Vagina (tissue), 2 donors: ENCODE results near the gene LRMDA. TPM values are rescaled to one million over a fixed set of nuclear protein-coding genes. Genes with fewer than 3 reads are reported as not detected.

Experiments
- DNase-seq, 2 donors: peaks; one replicate each; pipeline ENCODE4 v3.0.0-alpha.2; 2017; ENCODE audit errors: extremely low spot score in 2 of 2
- H3K27ac ChIP-seq: fragments of 200-600 bp; sonication (generic); one replicate; pipeline ENCODE4 v1.5.1; 2019
- H3K27me3 ChIP-seq: fragments of 200-600 bp; sonication (generic); one replicate; pipeline ENCODE4 v1.5.1; 2019
- H3K36me3 ChIP-seq, 2 donors: fragments of 200-600 bp; sonication (generic); one replicate each; pipeline ENCODE4 v1.5.1; 2017 to 2019
- H3K4me1 ChIP-seq: fragments of 200-600 bp; sonication (generic); one replicate; pipeline ENCODE4 v1.5.1; 2019
- H3K4me3 ChIP-seq, 2 donors: fragments of 200-600 bp; sonication (generic); 1 replicate in 1 of 2; 2 replicates in 1 of 2; pipeline ENCODE4 v1.5.1; 2016 to 2019
- H3K9me3 ChIP-seq: fragments of 200-600 bp; sonication (generic); one replicate; pipeline ENCODE4 v1.5.1; 2019
- CTCF ChIP-seq, 3 experiments: fragments of 450-650 bp in 2 of 3; fragments of 200-600 bp in 1 of 3; sonication (generic) in 1 of 3; IDR thresholded peaks; one replicate each; pipeline ENCODE4 v1.5.1; 2017 to 2019; ENCODE audit warnings: antibody characterized with exemption in 3 of 3, mild to moderate bottlenecking in 2 of 3, moderate library complexity in 2 of 3
- POLR2A ChIP-seq, 2 donors: fragments of 450-650 bp; IDR thresholded peaks; one replicate each; pipeline ENCODE4 v1.6.1; 2017; ENCODE audit warnings: antibody characterized with exemption in 2 of 2, mild to moderate bottlenecking in 2 of 2, moderate library complexity in 2 of 2
- POLR2AphosphoS5 ChIP-seq, 2 donors: sonication (generic); formaldehyde crosslinking; IDR thresholded peaks; one replicate each; pipeline ENCODE4 v1.9.0; 2017; ENCODE audit warnings: antibody characterized with exemption in 2 of 2, mild to moderate bottlenecking in 2 of 2, low read depth in 1 of 2; ENCODE audit not compliant: insufficient read depth in 1 of 2
- intact Hi-C: fragments of 100-400 bp; cut with DNase I; formaldehyde crosslinking; loops from one replicate; pipeline ENCODE4 v1.15.1; 2023
- total RNA-seq: library from RNA; depleted of rRNA; stranded (reverse); fragments of >200 nt; gene quantifications from one replicate; pipeline ENCODE4 v1.2.3, GENCODE V29; 2016

The LRMDA gene
- total RNA-seq, 1 donor from 2014 or later, result 22.6 TPM

GRCh38 chr10:76007667-76008181 lies 576.3 kb downstream of the LRMDA start:
- Histone ChIP-seq H3K27ac (no peak overlapping the region), H3K36me3 (no peaks in the 10 kb centered on the region)

GRCh38 chr10:76009531-76009930 lies 578.1 kb downstream of the LRMDA start:
- no peak for TF ChIP-seq POLR2AphosphoS5 (IDR thresholded peaks at IDR 0.05; ENCODE audit: insufficient read depth in 1 of 2, low read depth in 1 of 2)
- no peak for TF ChIP-seq CTCF (IDR thresholded peaks at IDR 0.05)
- TF ChIP-seq POLR2A (IDR thresholded peaks at IDR 0.05), result no peak
- Histone ChIP-seq H3K27ac (no peak overlapping the region), H3K9me3 (no peaks in the 10 kb centered on the region), H3K4me3 (no peak overlapping the region), H3K4me1 (no peaks in the 10 kb centered on the region), H3K36me3 (no peaks in the 10 kb centered on the region), H3K27me3 (no peaks in the 10 kb centered on the region)
- intact Hi-C loops, result no loop called here
- no peak for DNase-seq

More at GRCh38 chr10:76007667-76008181, 576.3 kb downstream of the LRMDA start:
- Histone ChIP-seq H3K9me3 (no peaks in the 10 kb centered on the region), H3K4me3 (no peak overlapping the region), H3K27me3 (no peaks in the 10 kb centered on the region), H3K4me1 (no peaks in the 10 kb centered on the region)
- intact Hi-C loops, result no loop called here
- no peak for DNase-seq
- TF ChIP-seq CTCF (IDR thresholded peaks at IDR 0.05), result no peak

- Histone ChIP-seq H3K4me1 (no peaks in the 10 kb centered on the region), H3K36me3 (no peaks in the 10 kb centered on the region), H3K4me3 (no peak overlapping the region), H3K27ac (no peak overlapping the region), H3K27me3 (no peaks in the 10 kb centered on the region), H3K9me3 (no peaks in the 10 kb centered on the region)
- intact Hi-C loops, result no loop called here
- no peak for DNase-seq
- no peak for TF ChIP-seq POLR2AphosphoS5 (IDR thresholded peaks at IDR 0.05; ENCODE audit: insufficient read depth in 1 of 2, low read depth in 1 of 2)
- TF ChIP-seq POLR2A (IDR thresholded peaks at IDR 0.05), result no peak
- TF ChIP-seq CTCF (IDR thresholded peaks at IDR 0.05), result no peak
Observed at GRCh38 chr10:76010703-76011102, 579.3 kb downstream of the LRMDA start.

- Histone ChIP-seq H3K36me3 (no peaks in the 10 kb centered on the region), H3K27ac (no peak overlapping the region), H3K27me3 (no peaks in the 10 kb centered on the region), H3K4me1 (no peaks in the 10 kb centered on the region), H3K9me3 (no peaks in the 10 kb centered on the region), H3K4me3 (no peak overlapping the region)
- intact Hi-C loops, result no loop called here
- no peak for DNase-seq
- no peak for TF ChIP-seq POLR2A (IDR thresholded peaks at IDR 0.05)
Observed at GRCh38 chr10:76012716-76013327, 581.4 kb downstream of the LRMDA start.

GRCh38 chr10:76015245-76015644 lies 583.8 kb downstream of the LRMDA start:
- no peaks in the 10 kb centered on the region for H3K4me1 ChIP-seq
- no peak for TF ChIP-seq POLR2AphosphoS5 (IDR thresholded peaks at IDR 0.05; ENCODE audit: insufficient read depth in 1 of 2, low read depth in 1 of 2)
- TF ChIP-seq CTCF (IDR thresholded peaks at IDR 0.05), result no peak
- no peak for TF ChIP-seq POLR2A (IDR thresholded peaks at IDR 0.05)
- H3K27ac ChIP-seq, result no peak overlapping the region
- no peaks in the 10 kb centered on the region for H3K27me3 ChIP-seq
- H3K4me3 ChIP-seq, result no peak overlapping the region
- no peaks in the 10 kb centered on the region for H3K36me3 ChIP-seq
- intact Hi-C loops, result no loop called here
- H3K9me3 ChIP-seq, result no peaks in the 10 kb centered on the region
- DNase-seq, result peak in 1 of 2 donors; percentile 72
